DLD1 (cell line): ENCODE measurements around the gene LRFN5.
"Not testable (repeated sequence)": the region's sequence is repeated elsewhere in the genome, so short reads cannot be mapped to it uniquely, and the experiment has no call there.

Experiments used
- in situ Hi-C: cut with HindIII; loops from 2 replicates; pipeline ENCODE4 v1.10.0; 2017; ENCODE audit warnings: low sequenced_read_pairs

LRFN5 gene

GRCh38 chr14:41878321-41878720 lies 271.6 kb downstream of the LRFN5 start:
- in situ Hi-C loops = no loop called here

GRCh38 chr14:41891624-41892023 lies 284.9 kb downstream of the LRFN5 start:
- in situ Hi-C loops = no loop called here

DNA sequence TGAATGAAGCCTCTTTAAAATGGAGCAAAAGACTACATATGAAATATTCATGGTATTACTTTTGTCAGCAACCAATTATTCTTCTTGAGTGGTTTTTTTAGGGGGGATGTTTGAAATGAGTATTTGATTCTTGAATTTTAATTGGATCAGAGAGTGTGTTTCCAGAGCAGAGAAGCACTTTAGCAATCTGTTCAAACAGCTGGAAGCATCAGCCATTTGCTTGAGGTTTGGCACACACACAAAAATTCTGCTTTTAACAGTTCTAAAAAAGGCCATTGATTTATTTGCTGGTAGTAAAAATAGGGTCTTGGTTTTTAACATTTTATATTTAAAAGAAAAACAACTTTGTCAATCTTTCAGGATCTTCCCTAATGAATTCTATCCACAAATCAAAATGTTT lies 292.7 kb downstream of the LRFN5 start:
- in situ Hi-C loops = no loop called here

DNA sequence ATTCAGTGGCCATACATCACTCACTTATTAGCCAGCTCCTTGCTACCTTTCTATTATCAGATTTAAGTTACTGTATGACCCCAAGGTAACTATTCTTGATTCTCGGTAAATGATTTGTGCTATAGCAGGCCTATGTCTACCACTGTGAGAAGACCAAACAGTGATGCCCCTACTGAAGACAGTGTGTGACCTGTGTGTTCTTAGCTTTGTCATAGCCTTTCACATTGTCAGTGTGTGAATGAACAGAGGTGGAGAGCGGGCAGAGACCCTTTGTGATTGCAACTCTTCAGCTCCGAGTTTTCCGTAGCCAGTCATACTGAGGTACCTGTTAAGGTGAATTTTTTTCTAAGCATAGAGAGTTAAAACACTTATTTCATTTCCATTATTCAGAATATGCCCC lies 294.0 kb downstream of the LRFN5 start:
- in situ Hi-C loops = no loop called here

DNA sequence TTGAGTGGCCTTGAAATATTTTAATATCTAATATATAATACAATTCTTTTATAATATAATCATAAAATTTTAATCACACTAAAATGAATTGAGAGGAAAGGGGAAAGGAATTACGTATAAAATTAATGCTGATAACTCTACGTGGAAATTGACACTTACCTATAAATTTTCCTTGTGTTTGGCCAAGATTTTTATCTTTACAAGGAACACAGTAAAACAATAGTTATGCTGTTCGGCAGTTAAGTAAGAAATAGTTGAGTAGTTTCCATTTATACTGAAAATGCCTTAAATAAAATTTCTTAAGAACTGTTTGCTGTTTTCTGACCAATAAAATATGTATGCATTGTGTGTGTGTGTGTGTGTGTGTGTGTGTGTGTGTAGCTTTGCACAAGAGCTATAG lies 294.4 kb downstream of the LRFN5 start:
- in situ Hi-C loops = no loop called here

DNA sequence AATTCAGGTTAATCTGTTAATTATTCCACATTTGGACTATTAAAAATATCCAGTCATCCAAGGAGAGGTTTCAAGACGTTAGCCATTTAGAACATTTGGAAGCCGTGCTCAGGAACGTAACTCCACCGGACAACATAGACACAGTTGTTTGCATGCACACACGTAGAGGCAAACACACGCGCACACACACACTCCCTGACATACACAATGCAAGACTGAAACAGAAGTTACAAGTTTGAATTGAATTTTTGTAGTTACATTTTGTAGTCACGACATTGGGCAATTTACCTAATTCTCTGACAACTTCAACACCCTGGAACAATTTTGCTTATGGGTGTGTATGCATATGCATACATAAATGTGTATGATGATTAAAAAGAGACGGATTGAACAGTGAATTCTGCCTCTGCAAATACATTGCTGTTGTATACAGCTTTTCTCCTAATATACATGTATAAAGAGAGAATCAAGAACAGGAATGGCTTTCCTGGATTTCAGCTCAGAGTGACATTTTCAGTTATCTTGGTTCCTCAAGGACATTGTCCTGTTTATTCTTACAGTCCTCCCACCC lies 298.8 kb downstream of the LRFN5 start:
- in situ Hi-C loops = no loop called here

DNA sequence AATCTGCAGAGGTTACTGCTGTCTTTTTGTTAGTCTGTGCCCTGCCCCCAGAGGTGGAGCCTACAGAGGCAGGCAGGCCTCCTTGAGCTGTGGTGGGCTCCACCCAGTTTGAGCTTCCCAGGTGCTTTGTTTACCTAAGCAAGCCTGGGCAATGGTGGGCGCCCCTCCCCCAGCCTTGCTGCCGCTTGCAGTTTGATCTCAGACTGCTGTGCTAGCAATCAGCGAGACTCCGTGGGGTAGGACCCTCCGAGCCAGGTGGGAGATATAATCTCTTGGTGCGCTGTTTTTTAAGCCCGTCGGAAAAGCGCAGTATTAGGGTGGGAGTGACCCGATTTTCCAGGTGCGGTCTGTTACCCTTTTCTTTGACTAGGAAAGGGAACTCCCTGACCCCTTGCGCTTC lies 304.5 kb downstream of the LRFN5 start:
- in situ Hi-C loops = not testable (repeated sequence)

DNA sequence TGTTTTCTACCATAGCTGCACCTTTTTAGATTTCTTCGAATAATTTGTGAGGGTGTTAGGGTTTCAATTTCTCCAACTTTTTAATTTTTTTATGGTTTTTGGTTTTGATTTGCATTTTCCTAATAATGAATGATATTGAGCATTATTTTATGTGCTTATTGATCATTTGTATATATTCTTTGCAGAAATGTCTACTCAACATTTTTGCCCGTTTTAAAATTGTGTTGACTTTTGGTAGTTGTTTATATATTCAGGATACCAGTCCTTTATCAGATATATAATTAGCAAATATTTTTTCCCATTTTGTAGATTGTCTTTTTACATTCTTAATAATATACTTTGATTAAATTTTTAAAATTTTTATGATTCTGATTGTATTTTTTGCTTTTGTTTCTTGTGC lies 306.7 kb downstream of the LRFN5 start:
- in situ Hi-C loops = no loop called here

GRCh38 chr14:41915732-41916131 lies 309.1 kb downstream of the LRFN5 start:
- in situ Hi-C loops = no loop called here

DNA sequence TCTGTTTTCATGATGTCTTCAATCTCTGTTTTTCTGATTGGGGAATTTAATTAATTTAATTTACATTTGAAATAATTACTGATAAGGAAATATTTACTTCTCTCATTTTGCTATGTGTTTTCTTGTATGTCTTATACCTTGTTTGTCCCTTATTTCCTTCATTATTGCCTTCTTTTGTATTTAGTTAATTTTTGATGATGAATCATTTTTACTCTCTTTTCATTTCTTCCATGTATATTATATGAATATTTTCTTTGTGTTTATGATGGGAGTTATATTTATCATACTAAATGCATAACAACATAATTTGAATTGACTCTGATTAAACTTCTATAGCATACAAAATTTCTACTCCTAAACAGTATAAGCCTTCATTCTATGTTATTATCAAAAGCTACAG lies 309.6 kb downstream of the LRFN5 start:
- in situ Hi-C loops = no loop called here

DNA sequence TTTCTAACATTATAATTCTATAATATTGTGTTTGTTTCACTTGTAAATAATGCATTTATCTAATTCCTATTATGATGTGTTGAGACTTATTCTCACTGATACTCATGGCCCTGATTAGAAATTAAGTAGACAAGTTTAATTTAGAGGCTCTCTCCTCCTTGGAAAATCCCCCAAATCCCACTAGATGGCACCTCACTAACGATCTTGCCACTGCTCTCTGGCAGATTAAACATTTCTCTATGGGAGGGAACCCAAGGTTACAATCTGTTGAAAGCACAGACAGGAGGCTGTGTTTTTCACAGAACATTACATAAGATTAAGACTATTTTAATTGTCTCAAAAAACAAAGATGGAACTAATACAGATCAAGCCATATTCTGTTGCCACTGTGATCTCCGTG lies 318.7 kb downstream of the LRFN5 start:
- in situ Hi-C loops = no loop called here

GRCh38 chr14:41950428-41951151 lies 343.9 kb downstream of the LRFN5 start:
- in situ Hi-C loops = no loop called here
